ENCODE results near the gene OR6S1.

DNA sequence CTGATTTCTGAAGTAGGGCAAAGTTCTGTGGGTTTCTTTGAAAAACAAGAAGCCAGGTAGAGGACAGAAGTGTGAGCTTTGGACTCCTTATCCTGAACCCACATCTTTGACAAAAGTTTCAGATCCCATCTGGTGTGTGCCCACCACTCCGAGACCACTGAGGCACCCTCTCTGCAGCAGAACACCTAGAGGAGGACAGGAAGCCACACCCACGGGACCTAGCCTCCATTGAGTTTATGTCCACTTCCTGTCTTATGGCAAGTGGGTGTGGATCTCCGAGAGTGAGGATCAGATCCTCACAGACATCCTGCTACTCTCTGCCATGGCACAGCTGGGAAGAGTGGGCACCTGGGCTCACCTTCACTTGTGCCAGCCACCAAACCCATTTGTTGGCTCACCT, 16.8 kb upstream of the OR6S1 start:
- TF ChIP-seq, protein P1, sequence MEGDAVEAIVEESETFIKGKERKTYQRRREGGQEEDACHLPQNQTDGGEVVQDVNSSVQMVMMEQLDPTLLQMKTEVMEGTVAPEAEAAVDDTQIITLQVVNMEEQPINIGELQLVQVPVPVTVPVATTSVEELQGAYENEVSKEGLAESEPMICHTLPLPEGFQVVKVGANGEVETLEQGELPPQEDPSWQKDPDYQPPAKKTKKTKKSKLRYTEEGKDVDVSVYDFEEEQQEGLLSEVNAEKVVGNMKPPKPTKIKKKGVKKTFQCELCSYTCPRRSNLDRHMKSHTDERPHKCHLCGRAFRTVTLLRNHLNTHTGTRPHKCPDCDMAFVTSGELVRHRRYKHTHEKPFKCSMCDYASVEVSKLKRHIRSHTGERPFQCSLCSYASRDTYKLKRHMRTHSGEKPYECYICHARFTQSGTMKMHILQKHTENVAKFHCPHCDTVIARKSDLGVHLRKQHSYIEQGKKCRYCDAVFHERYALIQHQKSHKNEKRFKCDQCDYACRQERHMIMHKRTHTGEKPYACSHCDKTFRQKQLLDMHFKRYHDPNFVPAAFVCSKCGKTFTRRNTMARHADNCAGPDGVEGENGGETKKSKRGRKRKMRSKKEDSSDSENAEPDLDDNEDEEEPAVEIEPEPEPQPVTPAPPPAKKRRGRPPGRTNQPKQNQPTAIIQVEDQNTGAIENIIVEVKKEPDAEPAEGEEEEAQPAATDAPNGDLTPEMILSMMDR (IDR thresholded peaks at IDR 0.05) = no peak
- TF ChIP-seq POLR2A (IDR thresholded peaks at IDR 0.05) = no peak
